ENCODE measurements around the gene FARSA.
"Not testable (repeated sequence)": the region's sequence is repeated elsewhere in the genome, so short reads cannot be mapped to it uniquely, and the experiment has no call there.

The FARSA gene

GRCh38 chr19:12933287-12934072 lies at the start of gene FARSA:
FARSA (minus strand) TSS chr19:12933711; CDS start chr19:12933696, 15 bp downstream.
- no peak for DNase-seq (ENCODE audit: low read depth)

- no peak for DNase-seq (ENCODE audit: low read depth)
Observed at GRCh38 chr19:12983091-12983490, 49.6 kb upstream of the FARSA start.

DNA sequence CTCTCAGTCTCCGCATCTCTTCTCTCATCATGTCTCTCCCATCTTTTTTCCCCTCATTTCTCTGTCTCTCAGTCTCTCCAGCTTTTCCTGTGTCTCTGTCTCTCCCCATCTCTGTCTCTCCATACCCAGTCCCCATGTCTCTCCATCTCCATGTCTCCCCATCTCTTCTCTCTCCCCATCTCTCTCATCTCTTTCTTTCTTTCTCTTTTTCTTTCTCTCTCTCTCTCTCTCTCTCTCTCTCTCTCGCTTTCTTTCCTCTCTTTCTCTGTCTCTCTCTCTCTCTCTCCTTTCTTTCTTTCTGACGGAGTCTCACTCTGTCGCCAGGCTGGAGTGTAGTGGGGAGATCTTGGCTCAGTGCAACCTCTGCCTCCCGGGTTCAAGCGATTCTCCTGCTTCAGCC lies 49.1 kb upstream of the FARSA start:
- no peak for DNase-seq (ENCODE audit: low read depth)

DNA sequence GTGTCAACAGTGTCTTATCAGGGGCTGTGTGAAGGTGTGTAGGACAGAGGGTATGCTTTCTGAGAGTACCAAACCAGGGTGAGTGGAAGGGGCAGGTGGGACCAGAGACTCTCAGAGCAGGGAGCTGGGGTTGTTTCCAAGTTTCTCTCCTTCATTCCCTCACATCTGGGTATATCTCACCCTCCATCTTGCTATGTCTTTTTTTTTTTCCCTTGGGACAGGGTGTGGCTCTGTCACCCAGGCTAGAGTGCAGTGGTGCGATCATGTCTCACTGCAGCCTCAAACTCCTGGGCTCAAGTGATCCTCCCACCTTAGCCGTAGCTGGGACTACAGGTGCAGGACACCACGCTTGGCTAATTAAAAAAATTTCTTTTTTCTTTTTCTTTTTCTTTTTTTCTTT lies 46.5 kb upstream of the FARSA start:
- no peak for DNase-seq (ENCODE audit: low read depth)

- not testable (repeated sequence) for DNase-seq (ENCODE audit: low read depth)
Observed at GRCh38 chr19:12976109-12976508, 42.6 kb upstream of the FARSA start.

DNA sequence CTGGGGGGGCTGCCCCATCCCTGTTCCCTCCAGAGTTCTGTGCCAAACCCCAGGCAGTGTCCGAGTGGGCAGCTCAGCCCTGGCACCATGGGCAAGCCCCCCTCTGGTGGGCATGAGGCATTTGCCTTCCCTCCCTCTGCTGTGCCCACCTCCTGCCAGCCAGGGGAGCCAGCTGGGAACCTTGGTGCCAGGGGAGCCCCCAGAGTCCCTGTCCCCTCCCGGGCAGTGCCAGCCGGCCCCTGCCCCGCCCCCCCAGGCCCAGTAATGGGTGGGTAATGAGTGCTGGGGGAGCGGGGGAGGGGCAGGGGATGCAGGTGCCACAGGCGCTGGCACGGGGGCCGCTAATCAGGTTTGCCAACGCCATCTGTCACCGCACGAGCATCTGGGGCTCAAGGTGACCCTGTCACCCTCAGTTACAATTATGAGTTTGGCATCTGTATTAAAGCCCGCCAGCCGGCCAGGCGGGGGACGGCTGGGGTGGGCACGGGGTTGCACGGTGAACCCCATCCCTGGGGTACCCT lies 41.8 kb upstream of the FARSA start:
- no peak for DNase-seq (ENCODE audit: low read depth)

GRCh38 chr19:12974301-12975220 lies 41.0 kb upstream of the FARSA start:
- no peak for DNase-seq (ENCODE audit: low read depth)

DNA sequence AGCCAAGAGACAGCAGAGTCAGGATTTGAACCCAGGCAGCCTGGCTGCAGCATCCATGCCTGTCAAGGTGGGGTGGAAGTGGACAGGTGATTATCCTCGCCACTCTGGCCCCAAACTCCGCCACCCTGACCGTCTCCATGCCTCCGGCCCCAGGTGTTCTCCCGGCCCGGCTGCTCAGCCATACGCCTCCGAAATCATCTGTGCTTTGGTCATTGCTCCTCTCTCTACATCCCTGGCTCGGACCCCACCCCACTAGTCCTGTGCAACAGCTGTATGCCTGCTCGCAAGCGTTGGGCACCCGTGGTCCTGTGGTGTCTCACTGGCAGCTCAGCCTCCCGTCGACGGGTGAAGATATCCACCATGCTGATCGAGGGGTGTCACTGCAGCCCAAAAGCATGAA lies 39.7 kb upstream of the FARSA start:
- no peak for DNase-seq (ENCODE audit: low read depth)

GRCh38 chr19:12970070-12970820 lies 36.7 kb upstream of the FARSA start:
- DNase-seq (ENCODE audit: low read depth), result no peak

DNA sequence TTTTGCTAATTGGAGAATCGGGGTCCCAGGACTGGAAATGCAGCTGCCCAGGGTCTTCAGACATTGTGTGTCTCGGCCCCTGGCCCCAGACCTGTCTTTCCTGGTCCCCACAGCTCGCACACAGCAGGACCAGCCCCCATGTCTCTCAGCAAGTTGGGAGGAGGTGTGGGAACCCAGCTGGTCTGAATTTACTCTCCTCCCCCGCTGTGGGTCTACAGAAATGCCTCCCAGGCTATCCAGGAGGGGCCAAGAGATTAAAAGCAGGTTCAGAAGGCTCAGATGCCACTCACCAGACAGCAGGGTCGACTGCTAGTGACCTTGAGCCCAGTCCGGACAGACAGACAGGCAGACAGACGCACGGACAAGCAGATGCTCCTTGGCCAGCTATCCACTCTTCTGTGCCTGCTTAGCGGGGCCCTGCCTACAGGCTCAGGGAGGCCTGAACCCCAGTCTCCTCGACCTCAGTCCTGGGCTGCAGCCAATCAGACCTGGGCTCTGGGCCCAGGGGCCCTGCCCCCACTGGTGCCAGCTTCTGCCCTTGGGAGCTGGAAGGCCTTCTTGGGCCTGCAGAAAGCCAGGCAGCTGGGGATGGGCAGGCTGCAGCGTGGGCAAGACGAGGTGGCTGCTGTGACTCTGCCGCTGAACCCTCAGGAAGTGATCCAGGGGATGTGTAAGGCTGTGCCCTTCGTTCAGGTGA lies 35.9 kb upstream of the FARSA start, which contains the start of gene DAND5:
TSS of gene DAND5 (plus strand) at position 285 of the 697 bp plus-strand sequence. CDS start at position 370, 85 bp downstream.
- no peak for DNase-seq (ENCODE audit: low read depth)

GRCh38 chr19:12967907-12968306 lies 34.4 kb upstream of the FARSA start:
- no peak for DNase-seq (ENCODE audit: low read depth)

- no peak for DNase-seq (ENCODE audit: low read depth)
Observed at GRCh38 chr19:12965812-12966135, 32.3 kb upstream of the FARSA start.

- no peak for DNase-seq (ENCODE audit: low read depth)
Observed at GRCh38 chr19:12965017-12965811, 31.7 kb upstream of the FARSA start.

GRCh38 chr19:12959481-12959880 lies 26.0 kb upstream of the FARSA start:
- no peak for DNase-seq (ENCODE audit: low read depth)

GRCh38 chr19:12957389-12957952 lies 24.0 kb upstream of the FARSA start:
- not testable (repeated sequence) for DNase-seq (ENCODE audit: low read depth)

DNA sequence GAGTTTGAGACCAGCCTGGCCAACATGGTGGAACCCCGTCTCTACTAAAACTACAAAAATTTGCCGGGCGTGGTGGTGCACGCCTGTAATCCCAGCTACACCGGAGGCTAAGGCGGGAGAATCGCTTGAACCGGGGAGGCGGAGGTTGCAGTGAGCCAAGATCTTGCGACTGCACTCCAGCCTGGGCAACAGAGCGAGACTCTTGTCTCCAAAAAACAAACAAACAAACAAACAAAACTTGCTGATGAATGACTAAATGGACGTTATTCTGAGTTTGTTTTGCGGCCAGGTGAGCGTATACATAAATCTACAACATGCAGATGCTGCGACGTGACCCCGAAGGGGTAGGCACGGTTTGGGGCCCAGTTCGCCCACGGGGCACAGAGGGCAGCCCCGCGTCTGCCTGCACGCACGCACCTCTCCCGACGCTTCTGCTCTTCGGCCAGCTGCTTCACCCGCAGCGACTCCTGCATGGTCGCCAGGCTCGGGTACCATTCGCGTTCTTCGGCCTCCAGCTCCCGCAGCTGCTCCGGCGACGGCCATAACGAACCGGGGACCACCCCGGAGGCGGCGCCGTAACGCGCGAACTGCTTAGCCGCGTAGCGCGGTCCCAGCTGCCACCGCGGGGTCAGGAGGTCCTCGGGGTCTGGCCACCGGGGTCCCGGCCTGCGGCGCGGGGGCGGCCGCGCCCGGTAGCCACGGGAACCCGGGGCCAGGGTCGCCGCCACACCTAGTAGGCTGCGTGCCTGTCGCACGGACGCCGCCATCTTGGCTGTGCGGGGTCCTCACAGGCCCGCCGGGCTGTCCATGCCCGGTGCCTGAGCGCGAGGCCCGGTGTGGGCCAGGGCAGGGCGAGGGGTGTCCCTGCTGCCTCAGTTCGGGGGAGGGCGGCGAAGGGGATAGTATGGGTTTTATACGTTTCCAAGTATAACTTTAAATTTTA lies 23.2 kb upstream of the FARSA start, which contains the start of gene GADD45GIP1:
TSS of gene GADD45GIP1 (minus strand) at position 778 of the 943 bp plus-strand sequence. CDS start at position 767, 11 bp downstream.
- DNase-seq (ENCODE audit: low read depth), result no peak

GRCh38 chr19:12955996-12956395 lies 22.5 kb upstream of the FARSA start:
- no peak for DNase-seq (ENCODE audit: low read depth)

DNA sequence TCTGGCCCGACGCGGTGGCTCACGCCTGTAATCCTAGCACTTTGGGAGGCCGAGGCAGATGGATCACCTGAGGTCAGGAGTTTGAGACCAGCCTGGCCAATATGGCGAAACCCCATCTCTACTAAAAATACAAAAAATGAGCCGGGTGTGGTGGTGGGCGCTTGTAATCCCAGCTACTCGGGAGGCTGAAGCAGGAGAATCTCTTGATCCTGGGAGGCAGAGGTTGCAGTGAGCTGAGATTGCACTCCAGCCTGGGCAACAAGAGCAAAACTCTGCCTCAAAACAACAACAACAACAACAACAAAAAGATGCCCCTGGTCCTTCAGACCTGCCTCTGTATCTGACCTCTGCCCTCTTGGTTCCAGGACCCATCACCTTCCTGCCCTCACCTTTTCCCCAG lies 22.1 kb upstream of the FARSA start:
- DNase-seq (ENCODE audit: low read depth), result not testable (repeated sequence)

DNA sequence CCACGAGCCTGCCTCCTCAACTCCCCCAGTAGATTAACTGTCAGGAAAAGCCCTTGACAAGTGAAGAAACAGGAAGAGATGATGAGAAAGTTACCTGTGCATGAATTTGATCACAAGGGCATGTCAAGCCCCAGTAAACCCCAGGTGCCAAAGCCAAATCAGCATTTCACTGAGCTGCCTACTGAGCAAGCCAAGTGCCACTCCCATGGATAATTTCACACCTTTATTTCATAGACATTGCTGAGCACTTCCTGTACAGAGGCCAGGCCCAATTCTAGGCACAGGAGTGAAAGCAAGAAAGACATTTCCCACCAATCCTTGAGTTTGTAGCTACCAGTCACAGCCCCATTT lies 21.1 kb upstream of the FARSA start:
- DNase-seq (ENCODE audit: low read depth), result no peak

Measured in HS-27A (cell line).